SU-DHL-6 (cell line): ENCODE data around the gene ATP5F1C.

Source experiments
- H2AFZ ChIP-seq: fragments of 200-600 bp; sonication (generic); 2 replicates; pipeline ENCODE4 v1.6.1; 2014; ENCODE audit warnings: low read depth, mild to moderate bottlenecking, moderate library complexity, mixed read lengths, antibody characterized with exemption, low read length; ENCODE audit not compliant: severe bottlenecking
- H3F3A ChIP-seq: fragments of 200-600 bp; shearing (Covaris generic); 2 replicates; pipeline ENCODE4 v1.6.0; 2016; ENCODE audit warnings: antibody characterized with exemption, mild to moderate bottlenecking; ENCODE audit not compliant: insufficient read depth
- H3K27ac ChIP-seq: fragments of 200-600 bp; sonication (generic); 2 replicates; pipeline ENCODE4 v1.5.1; 2016; ENCODE audit warnings: low read depth, mild to moderate bottlenecking, low read length, moderate library complexity, mixed read lengths
- H3K27me3 ChIP-seq: fragments of 200-600 bp; sonication (generic), shearing (Covaris generic); 2 replicates; pipeline ENCODE4 v1.6.0; 2014; ENCODE audit warnings: mild to moderate bottlenecking, low read length
- H3K36me3 ChIP-seq: fragments of 200-600 bp; sonication (generic); 2 replicates; pipeline ENCODE4 v1.6.1; 2014; ENCODE audit warnings: mild to moderate bottlenecking, low read length, mixed read lengths
- H3K4me2 ChIP-seq: fragments of 300-600, 200-600 bp; shearing (Covaris generic), sonication (generic); 2 replicates; pipeline ENCODE4 v1.6.0; 2014; ENCODE audit warnings: low read length, low read depth, mild to moderate bottlenecking; ENCODE audit not compliant: poor library complexity, severe bottlenecking
- H3K4me3 ChIP-seq: fragments of 200-600 bp; sonication (generic); 2 replicates; pipeline ENCODE4 v1.5.1; 2014; ENCODE audit warnings: antibody characterized with exemption, low read length, mild to moderate bottlenecking, mixed read lengths; ENCODE audit not compliant: insufficient read depth, poor library complexity, severe bottlenecking
- H3K79me2 ChIP-seq: fragments of 200-600 bp; sonication (generic); 2 replicates; pipeline ENCODE4 v1.6.1; 2014; ENCODE audit warnings: mild to moderate bottlenecking, low read length, moderate library complexity; ENCODE audit not compliant: insufficient read depth
- H3K9ac ChIP-seq: fragments of 200-600 bp; sonication (generic); 2 replicates; pipeline ENCODE4 v1.7.0; 2014; ENCODE audit warnings: mild to moderate bottlenecking, low read length
- H3K9me2 ChIP-seq: fragments of 200-600 bp; sonication (generic); replicated peaks from 2 replicates; pipeline ENCODE4 v1.6.1; 2014; ENCODE audit warnings: low read length; ENCODE audit not compliant: insufficient read depth
- H3K9me3 ChIP-seq: fragments of 200-600 bp; sonication (generic); 2 replicates; pipeline ENCODE4 v1.6.1; 2014; ENCODE audit warnings: low read length, mixed read lengths; ENCODE audit not compliant: insufficient read depth
- H4K20me1 ChIP-seq: fragments of 200-600 bp; sonication (generic); 2 replicates; pipeline ENCODE4 v1.6.1; 2014; ENCODE audit warnings: low read depth, mild to moderate bottlenecking, antibody characterized with exemption, low read length, moderate library complexity, mixed read lengths
- EZH2phosphoT487 ChIP-seq: fragments of 200-600 bp; sonication (generic), shearing (Covaris generic); conservative IDR thresholded peaks from 2 replicates; pipeline ENCODE4 v1.6.1; 2018; ENCODE audit warnings: mild to moderate bottlenecking, antibody characterized with exemption, low read length, moderate library complexity, mixed read lengths
- TF ChIP-seq, protein P1 (sequence below): fragments of 200-600 bp; sonication (generic); IDR thresholded peaks from one replicate; pipeline ENCODE4 v1.5.1; 2017; ENCODE audit warnings: antibody characterized with exemption, mild to moderate bottlenecking, low read length, moderate library complexity; ENCODE audit not compliant: insufficient read depth, poor library complexity, severe bottlenecking

The ATP5F1C gene

DNA sequence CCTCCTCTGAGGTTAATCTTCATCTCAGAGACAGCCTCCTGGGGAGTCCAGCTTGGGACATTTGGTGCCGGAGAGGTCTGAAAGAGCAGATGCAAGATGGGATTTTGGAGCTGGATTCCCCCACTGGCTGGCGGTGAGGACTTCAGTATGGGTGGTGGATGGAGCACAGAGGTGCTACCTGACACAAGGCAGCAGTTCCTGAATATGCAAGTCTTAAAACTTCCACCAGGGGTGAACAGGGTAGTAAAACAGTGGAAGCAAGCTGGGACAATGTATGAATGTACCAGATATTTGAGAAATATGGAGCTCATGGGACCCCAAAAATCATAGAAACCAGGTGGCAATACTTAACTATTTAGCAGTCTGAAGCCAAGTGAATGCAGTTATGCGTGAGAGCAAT, 25.5 kb downstream of the ATP5F1C start:
- Histone ChIP-seq H3K4me3 (no peak overlapping the region), H2AFZ (no peak overlapping the region)
- no peak for TF ChIP-seq EZH2phosphoT487
- TF ChIP-seq, protein P1, sequence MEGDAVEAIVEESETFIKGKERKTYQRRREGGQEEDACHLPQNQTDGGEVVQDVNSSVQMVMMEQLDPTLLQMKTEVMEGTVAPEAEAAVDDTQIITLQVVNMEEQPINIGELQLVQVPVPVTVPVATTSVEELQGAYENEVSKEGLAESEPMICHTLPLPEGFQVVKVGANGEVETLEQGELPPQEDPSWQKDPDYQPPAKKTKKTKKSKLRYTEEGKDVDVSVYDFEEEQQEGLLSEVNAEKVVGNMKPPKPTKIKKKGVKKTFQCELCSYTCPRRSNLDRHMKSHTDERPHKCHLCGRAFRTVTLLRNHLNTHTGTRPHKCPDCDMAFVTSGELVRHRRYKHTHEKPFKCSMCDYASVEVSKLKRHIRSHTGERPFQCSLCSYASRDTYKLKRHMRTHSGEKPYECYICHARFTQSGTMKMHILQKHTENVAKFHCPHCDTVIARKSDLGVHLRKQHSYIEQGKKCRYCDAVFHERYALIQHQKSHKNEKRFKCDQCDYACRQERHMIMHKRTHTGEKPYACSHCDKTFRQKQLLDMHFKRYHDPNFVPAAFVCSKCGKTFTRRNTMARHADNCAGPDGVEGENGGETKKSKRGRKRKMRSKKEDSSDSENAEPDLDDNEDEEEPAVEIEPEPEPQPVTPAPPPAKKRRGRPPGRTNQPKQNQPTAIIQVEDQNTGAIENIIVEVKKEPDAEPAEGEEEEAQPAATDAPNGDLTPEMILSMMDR, result no peak

DNA sequence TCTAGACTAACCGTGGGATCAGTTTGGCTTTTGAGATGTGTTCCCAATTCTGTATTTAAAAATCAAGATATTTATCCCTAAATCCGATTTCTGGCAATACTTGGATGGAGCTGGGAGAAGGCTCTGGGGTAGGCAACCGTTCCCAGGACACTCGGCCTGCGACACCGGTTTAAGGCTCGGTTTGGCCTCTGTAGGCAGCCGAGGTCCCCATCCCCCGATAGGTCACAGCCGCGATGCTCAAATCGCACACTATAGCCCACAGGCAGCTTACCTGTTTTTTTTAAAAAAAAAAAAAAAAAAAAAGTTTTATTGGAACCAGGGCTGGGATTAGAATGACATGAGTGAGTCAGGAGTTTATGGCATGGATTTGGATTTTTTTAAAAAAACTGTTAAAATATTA, 29.6 kb downstream of the ATP5F1C start:
- Histone ChIP-seq H2AFZ (peak overlapping the region; percentile 47), H3K9me2 (no peaks in the 10 kb centered on the region), H3K27me3 (no peaks in the 10 kb centered on the region), H3K9me3 (no peaks in the 10 kb centered on the region), H3K79me2 (peaks cover 19% of the 10 kb centered on the region; the same call in 1 of the 2 replicates), H3K27ac (no peak overlapping the region), H3K4me2 (peak overlapping the region; percentile 93), H4K20me1 (no peaks in the 10 kb centered on the region), H3K4me3 (peak overlapping the region; percentile 90), H3K36me3 (no peaks in the 10 kb centered on the region), H3F3A (no peaks in the 10 kb centered on the region), H3K9ac (peak overlapping the region; percentile 80)
- no peak for TF ChIP-seq EZH2phosphoT487
- TF ChIP-seq, protein P1, result no peak

More for the DNA sequence above, 25.5 kb downstream of the ATP5F1C start:
- Histone ChIP-seq H3K36me3 (no peaks in the 10 kb centered on the region), H3K79me2 (0 out of 2 replicates have a peak, but pooled peaks cover 4% of the 10 kb centered on the region), H3K4me2 (no peak overlapping the region), H3K27me3 (no peaks in the 10 kb centered on the region), H3K9me2 (no peaks in the 10 kb centered on the region), H4K20me1 (no peaks in the 10 kb centered on the region), H3K27ac (no peak overlapping the region), H3K9me3 (no peaks in the 10 kb centered on the region), H3F3A (no peaks in the 10 kb centered on the region), H3K9ac (no peak overlapping the region)

DNA sequence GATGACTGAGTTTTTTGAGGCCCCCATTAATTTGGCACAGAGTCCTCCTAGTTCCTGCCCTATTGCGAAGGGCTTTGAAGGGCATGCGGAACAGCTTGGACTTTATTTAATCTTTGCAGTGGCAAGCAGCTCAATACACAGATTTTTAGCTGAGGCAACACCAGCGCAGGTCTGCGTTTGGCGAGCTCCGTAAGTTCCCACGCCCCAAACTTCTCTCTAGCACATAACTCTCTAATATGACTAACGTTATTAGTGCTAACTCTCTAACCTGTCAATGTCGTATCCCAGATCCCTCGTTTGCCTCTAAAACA, 30.0 kb downstream of the ATP5F1C start:
- H2AFZ ChIP-seq, result peak overlapping the region; percentile 47
- H3F3A ChIP-seq, result no peaks in the 10 kb centered on the region
- peak overlapping the region; percentile 93 for H3K4me2 ChIP-seq
- H3K9ac ChIP-seq, result peak overlapping the region; percentile 80
- H3K9me3 ChIP-seq, result no peaks in the 10 kb centered on the region
- peak overlapping the region; percentile 90 for H3K4me3 ChIP-seq
- H3K27ac ChIP-seq, result no peak overlapping the region
- no peaks in the 10 kb centered on the region for H4K20me1 ChIP-seq
- H3K27me3 ChIP-seq, result no peaks in the 10 kb centered on the region
- no peak for TF ChIP-seq EZH2phosphoT487
- TF ChIP-seq, protein P1, result no peak
- H3K9me2 ChIP-seq, result no peaks in the 10 kb centered on the region
- peaks cover 19% of the 10 kb centered on the region; the same call in 1 of the 2 replicates for H3K79me2 ChIP-seq
- no peaks in the 10 kb centered on the region for H3K36me3 ChIP-seq
